ENCODE results near the gene CPLANE2.

CPLANE2 gene

GRCh38 chr1:16211824-16212223 is 25.2 kb downstream of the CPLANE2 start:
- peak overlapping the region; percentile 20 for H3K4me3 ChIP-seq (ENCODE audit: severe bottlenecking)
- H3K9me3 ChIP-seq (ENCODE audit: severe bottlenecking) = no peaks in the 10 kb centered on the region
- H3K4me1 ChIP-seq (ENCODE audit: insufficient read depth, poor library complexity, severe bottlenecking) = peaks cover 6% of the 10 kb centered on the region
- H3K27me3 ChIP-seq (ENCODE audit: insufficient read depth, poor library complexity, severe bottlenecking) = no peaks in the 10 kb centered on the region
- TF ChIP-seq, protein P1, sequence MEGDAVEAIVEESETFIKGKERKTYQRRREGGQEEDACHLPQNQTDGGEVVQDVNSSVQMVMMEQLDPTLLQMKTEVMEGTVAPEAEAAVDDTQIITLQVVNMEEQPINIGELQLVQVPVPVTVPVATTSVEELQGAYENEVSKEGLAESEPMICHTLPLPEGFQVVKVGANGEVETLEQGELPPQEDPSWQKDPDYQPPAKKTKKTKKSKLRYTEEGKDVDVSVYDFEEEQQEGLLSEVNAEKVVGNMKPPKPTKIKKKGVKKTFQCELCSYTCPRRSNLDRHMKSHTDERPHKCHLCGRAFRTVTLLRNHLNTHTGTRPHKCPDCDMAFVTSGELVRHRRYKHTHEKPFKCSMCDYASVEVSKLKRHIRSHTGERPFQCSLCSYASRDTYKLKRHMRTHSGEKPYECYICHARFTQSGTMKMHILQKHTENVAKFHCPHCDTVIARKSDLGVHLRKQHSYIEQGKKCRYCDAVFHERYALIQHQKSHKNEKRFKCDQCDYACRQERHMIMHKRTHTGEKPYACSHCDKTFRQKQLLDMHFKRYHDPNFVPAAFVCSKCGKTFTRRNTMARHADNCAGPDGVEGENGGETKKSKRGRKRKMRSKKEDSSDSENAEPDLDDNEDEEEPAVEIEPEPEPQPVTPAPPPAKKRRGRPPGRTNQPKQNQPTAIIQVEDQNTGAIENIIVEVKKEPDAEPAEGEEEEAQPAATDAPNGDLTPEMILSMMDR (IDR thresholded peaks at IDR 0.05; ENCODE audit: poor library complexity, severe bottlenecking) = no peak
- DNase-seq (ENCODE audit: low spot score) (no peak), ATAC-seq (ENCODE audit: low read depth) (no peak)
- no peak overlapping the region for H3K27ac ChIP-seq (ENCODE audit: poor library complexity, severe bottlenecking)
- H3K36me3 ChIP-seq (ENCODE audit: low read depth) = no peaks in the 10 kb centered on the region

DNA sequence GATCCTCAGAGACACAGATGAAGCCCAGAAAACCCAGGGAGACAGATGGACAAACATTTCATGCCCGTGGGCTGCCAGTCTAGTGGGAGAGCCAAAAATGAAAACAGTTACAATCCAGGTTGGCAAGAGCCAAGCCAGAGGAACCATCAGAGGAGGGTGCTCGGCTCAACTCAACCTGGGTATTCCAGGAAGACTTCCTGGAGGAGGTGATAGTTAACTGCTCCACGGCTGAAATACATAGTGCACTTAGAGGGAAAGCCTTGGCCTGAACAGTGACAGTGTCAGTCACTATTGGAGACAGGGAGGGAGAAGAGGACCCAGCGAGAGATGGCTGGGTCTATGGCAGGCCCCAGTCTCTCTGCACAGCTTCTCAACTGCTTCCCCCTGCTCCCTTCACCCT is 26.4 kb downstream of the CPLANE2 start:
- Histone ChIP-seq H3K27me3 (ENCODE audit: insufficient read depth, poor library complexity, severe bottlenecking) (no peaks in the 10 kb centered on the region), H3K4me3 (ENCODE audit: severe bottlenecking) (no peak overlapping the region), H3K9me3 (ENCODE audit: severe bottlenecking) (no peaks in the 10 kb centered on the region), H3K36me3 (ENCODE audit: low read depth) (no peaks in the 10 kb centered on the region), H3K4me1 (ENCODE audit: insufficient read depth, poor library complexity, severe bottlenecking) (peaks cover 6% of the 10 kb centered on the region), H3K27ac (ENCODE audit: poor library complexity, severe bottlenecking) (no peak overlapping the region)
- DNase-seq (ENCODE audit: low spot score) = no peak
- no peak for ATAC-seq (ENCODE audit: low read depth)
- TF ChIP-seq, protein P1 (IDR thresholded peaks at IDR 0.05; ENCODE audit: poor library complexity, severe bottlenecking) = no peak

GRCh38 chr1:16209847-16210407 is 27.1 kb downstream of the CPLANE2 start:
- TF ChIP-seq, protein P1 (IDR thresholded peaks at IDR 0.05; ENCODE audit: poor library complexity, severe bottlenecking) = no peak
- H3K4me1 ChIP-seq (ENCODE audit: insufficient read depth, poor library complexity, severe bottlenecking) = peaks cover 6% of the 10 kb centered on the region
- no peak for DNase-seq (ENCODE audit: low spot score)
- no peak for ATAC-seq (ENCODE audit: low read depth)
- H3K9me3 ChIP-seq (ENCODE audit: severe bottlenecking) = no peaks in the 10 kb centered on the region
- H3K27me3 ChIP-seq (ENCODE audit: insufficient read depth, poor library complexity, severe bottlenecking) = no peaks in the 10 kb centered on the region
- H3K36me3 ChIP-seq (ENCODE audit: low read depth) = no peaks in the 10 kb centered on the region
- H3K4me3 ChIP-seq (ENCODE audit: severe bottlenecking) = no peak overlapping the region
- H3K27ac ChIP-seq (ENCODE audit: poor library complexity, severe bottlenecking) = no peak overlapping the region

DNA sequence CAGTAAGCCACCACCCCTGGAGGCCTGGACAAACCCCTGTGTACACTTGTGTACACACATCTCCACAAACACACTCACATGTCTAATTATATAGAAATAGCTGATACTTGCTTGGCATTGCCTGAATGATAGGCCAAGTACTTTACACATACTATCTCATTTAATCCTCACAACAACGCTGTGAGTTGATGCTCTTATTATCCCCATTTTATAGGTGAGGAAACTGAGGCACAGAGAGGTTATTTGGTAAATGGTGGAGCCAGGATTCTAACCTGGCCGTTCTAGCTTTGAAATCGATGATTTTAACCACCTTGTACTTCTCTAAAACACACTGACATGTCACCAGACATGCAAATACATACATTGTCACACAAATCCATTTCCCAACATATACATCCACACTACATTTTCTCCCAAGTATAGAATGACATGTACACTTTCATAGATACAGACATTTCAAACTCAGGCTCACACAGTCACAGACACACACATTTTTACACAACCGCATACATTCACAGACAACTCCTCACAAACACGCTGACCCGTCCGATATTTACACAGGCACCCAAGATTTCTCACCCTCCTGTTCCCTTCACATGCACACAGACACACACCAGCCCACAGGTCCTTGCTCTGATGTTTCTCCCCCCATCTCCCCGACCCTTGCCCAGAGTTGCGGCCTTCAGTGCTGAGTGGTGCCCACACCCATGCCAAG is 27.7 kb downstream of the CPLANE2 start:
- H3K27ac ChIP-seq (ENCODE audit: poor library complexity, severe bottlenecking) = no peak overlapping the region
- ATAC-seq (ENCODE audit: low read depth) (no peak), DNase-seq (ENCODE audit: low spot score) (no peak)
- H3K36me3 ChIP-seq (ENCODE audit: low read depth) = no peaks in the 10 kb centered on the region
- H3K4me1 ChIP-seq (ENCODE audit: insufficient read depth, poor library complexity, severe bottlenecking) = peaks cover 6% of the 10 kb centered on the region
- TF ChIP-seq, protein P1 (IDR thresholded peaks at IDR 0.05; ENCODE audit: poor library complexity, severe bottlenecking) = no peak
- H3K27me3 ChIP-seq (ENCODE audit: insufficient read depth, poor library complexity, severe bottlenecking) = no peaks in the 10 kb centered on the region
- no peaks in the 10 kb centered on the region for H3K9me3 ChIP-seq (ENCODE audit: severe bottlenecking)
- no peak overlapping the region for H3K4me3 ChIP-seq (ENCODE audit: severe bottlenecking)
